Chondrocyte (in vitro differentiated cells): ENCODE data around the gene PSMD2. TPM values are rescaled to one million over a fixed set of nuclear protein-coding genes. Genes with fewer than 3 reads are reported as not detected.

ENCODE experiments used
- DNase-seq: peaks from one replicate; pipeline ENCODE4 v3.0.0; 2021; ENCODE audit warnings: mixed read lengths, low spot score
- H3K27ac Mint-ChIP-seq: one replicate; pipeline ENCODE4 v1.8.0; 2021; ENCODE audit warnings: mild to moderate bottlenecking, moderate library complexity, mixed read lengths; ENCODE audit not compliant: unreplicated experiment
- H3K27me3 Mint-ChIP-seq: 2 replicates; pipeline ENCODE4 v1.8.0; 2021; ENCODE audit warnings: low read depth, mixed read lengths
- H3K36me3 Mint-ChIP-seq: 2 replicates; pipeline ENCODE4 v1.8.0; 2021; ENCODE audit warnings: low read depth, mixed read lengths
- H3K4me1 Mint-ChIP-seq: 2 replicates; pipeline ENCODE4 v1.8.0; 2021; ENCODE audit warnings: low read depth, mild to moderate bottlenecking, mixed read lengths
- H3K4me3 Mint-ChIP-seq: one replicate; pipeline ENCODE4 v1.8.0; 2021; ENCODE audit warnings: mild to moderate bottlenecking, moderate library complexity, mixed read lengths; ENCODE audit not compliant: unreplicated experiment
- H3K9me3 Mint-ChIP-seq: 2 replicates; pipeline ENCODE4 v1.8.0; 2021; ENCODE audit warnings: low read depth, mixed read lengths
- CTCF ChIP-seq: fragments of 200-600 bp; sonication (generic); IDR thresholded peaks from 2 replicates; pipeline ENCODE4 v1.5.0; 2021; ENCODE audit warnings: antibody characterized with exemption, mild to moderate bottlenecking, moderate library complexity
- total RNA-seq: library from RNA; stranded (reverse); gene quantifications from 3 replicates; pipeline ENCODE4 v1.2.1, GENCODE V29; 2021

The PSMD2 gene
- total RNA-seq, 1 donor from 2014 or later, result 237 TPM

- peaks cover 49% of the 10 kb centered on the region for H3K36me3 Mint-ChIP-seq
- H3K4me3 Mint-ChIP-seq, result no peak overlapping the region
- peaks cover 69% of the 10 kb centered on the region for H3K4me1 Mint-ChIP-seq
- H3K27me3 Mint-ChIP-seq, result no peaks in the 10 kb centered on the region
- no peak for TF ChIP-seq CTCF
- H3K9me3 Mint-ChIP-seq, result no peaks in the 10 kb centered on the region
- peak overlapping the region; percentile 97 for H3K27ac Mint-ChIP-seq
- no peak for DNase-seq
Measured at GRCh38 chr3:184333700-184334099, 34.7 kb downstream of the PSMD2 start.

DNA sequence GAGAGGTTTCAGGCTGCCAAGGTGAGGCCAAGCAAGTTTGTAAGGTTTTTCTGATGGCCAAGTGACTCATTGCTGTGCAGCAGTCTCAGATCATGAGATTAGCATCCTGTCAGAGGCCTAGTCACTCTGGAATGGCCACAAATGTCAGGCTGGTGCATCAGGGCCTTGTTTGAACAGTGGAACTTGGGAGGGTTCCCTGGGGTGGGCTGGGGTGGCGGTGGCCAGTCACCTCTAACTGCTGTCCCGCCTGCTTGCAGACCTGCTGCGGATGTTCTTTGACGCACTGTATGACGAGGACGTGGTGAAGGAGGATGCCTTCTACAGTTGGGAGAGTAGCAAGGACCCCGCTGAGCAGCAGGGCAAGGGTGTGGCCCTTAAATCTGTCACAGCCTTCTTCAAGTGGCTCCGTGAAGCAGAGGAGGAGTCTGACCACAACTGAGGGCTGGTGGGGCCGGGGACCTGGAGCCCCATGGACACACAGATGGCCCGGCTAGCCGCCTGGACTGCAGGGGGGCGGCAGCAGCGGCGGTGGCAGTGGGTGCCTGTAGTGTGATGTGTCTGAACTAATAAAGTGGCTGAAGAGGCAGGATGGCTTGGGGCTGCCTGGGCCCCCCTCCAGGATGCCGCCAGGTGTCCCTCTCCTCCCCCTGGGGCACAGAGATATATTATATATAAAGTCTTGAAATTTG lies 35.6 kb downstream of the PSMD2 start:
- Mint-ChIP-seq H3K36me3 (peaks cover 42% of the 10 kb centered on the region), H3K4me1 (peaks cover 68% of the 10 kb centered on the region), H3K9me3 (no peaks in the 10 kb centered on the region), H3K27me3 (no peaks in the 10 kb centered on the region), H3K4me3 (no peak overlapping the region), H3K27ac (peak overlapping the region; percentile 97)
- no peak for DNase-seq
- no peak for TF ChIP-seq CTCF

GRCh38 chr3:184335291-184335660 lies 36.2 kb downstream of the PSMD2 start:
- Mint-ChIP-seq H3K4me3 (peak overlapping the region; percentile 80), H3K27me3 (no peaks in the 10 kb centered on the region), H3K9me3 (no peaks in the 10 kb centered on the region), H3K27ac (peak overlapping the region; percentile 96), H3K4me1 (peaks cover 65% of the 10 kb centered on the region), H3K36me3 (peaks cover 39% of the 10 kb centered on the region)
- TF ChIP-seq CTCF, result no peak
- no peak for DNase-seq

DNA sequence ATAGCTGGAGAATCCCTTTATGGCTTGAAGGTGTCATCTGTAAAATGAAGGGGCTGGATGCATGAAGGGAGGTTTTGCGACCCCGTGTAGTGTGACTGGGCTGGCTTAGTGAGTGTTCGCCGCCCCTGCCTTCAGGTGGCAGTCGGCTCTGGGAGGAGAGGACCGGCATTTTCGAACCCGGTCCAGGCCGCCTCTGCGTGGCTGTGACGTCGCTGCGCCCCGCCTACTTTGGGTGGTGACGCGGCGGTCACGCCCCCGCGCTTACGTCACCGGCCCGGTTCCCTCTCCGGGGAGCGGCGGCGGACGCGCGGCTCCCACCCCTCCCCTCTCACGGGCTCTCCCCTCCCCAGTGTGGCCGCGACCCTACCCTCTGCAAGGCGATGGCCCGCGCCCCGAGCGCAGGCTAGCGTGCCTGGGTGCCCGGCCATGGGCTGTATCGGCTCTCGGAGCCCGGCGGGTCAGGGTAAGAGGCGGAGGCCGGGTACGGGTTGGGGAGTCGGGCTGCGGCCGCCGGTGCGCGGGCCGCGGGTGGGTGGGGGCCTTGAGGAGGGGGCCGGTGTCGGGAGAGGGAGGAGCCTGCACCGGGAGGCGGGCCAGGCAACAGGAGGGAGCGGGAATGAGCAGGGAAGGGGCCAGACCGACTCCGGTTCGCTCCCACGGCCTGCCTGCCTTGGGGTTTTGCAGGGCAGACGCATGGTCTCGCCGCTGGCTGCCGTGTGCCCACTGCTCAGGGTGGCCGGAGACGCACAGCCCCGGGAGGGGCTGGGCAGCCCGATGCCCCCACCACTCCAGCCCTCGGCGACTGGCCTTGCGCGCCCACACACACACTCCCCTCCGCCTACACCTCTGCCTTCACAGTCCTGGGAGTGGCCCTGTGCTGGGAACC lies 36.9 kb downstream of the PSMD2 start:
- peak overlapping the region; percentile 80 for H3K4me3 Mint-ChIP-seq
- TF ChIP-seq CTCF, result no peak
- no peaks in the 10 kb centered on the region for H3K27me3 Mint-ChIP-seq
- no peaks in the 10 kb centered on the region for H3K9me3 Mint-ChIP-seq
- no peak for DNase-seq
- H3K36me3 Mint-ChIP-seq, result peaks cover 36% of the 10 kb centered on the region
- H3K4me1 Mint-ChIP-seq, result peaks cover 61% of the 10 kb centered on the region
- peak overlapping the region; percentile 96 for H3K27ac Mint-ChIP-seq

DNA sequence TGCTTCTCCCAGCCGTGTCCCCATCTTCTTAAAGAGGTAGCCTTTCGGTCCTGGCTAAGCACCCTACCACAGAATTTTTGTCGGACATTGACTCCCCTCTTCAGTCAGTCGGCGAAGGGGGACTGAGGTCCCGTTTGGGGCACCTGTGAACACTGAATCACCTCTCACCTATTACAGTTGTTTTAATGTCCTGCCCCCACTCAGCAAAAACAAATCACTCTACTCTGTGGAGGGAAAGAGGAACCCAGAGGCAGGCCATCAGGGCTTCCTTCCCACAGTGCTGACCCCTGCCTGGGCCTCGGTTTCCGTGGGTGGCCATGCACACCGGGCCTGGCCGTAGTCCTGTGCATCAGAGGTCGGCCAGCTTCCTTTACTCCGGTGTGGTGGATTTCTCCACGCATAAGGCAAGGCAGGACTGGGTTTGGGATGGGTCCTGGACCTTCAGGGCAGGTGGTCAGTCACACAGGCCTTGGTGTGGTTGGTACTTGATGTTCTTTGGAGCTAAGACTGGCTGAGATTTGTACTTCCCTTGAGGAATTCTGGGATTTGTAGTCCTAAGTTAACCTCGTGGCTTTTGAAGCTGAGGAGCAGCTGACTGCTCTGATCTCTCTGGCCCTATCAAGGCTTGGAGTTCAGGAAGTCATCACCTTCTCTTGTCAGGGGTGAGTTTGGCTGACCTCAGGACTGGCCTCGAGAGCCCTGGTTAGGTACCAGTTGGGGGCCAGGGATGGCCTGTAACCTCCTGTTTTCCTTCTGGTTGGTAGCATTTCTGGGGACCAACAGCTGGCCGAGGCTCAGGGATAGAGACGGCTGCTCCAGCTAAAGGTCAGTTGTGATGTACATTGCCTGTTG lies 37.7 kb downstream of the PSMD2 start:
- Mint-ChIP-seq H3K27me3 (no peaks in the 10 kb centered on the region), H3K4me1 (peaks cover 55% of the 10 kb centered on the region), H3K36me3 (peaks cover 29% of the 10 kb centered on the region), H3K4me3 (peak overlapping the region; percentile 80), H3K27ac (peak overlapping the region; percentile 91), H3K9me3 (no peaks in the 10 kb centered on the region)
- TF ChIP-seq CTCF, result no peak
- DNase-seq, result no peak
